NB4 (cell line): Measurements from ENCODE around the gene BAIAP2.

Source experiments
- DNase-seq: peaks from one replicate; pipeline ENCODE4 v3.0.0; 2010; ENCODE audit warnings: low read depth
- H3K4me3 ChIP-seq: one replicate; pipeline ENCODE4 v1.5.1; 2011; ENCODE audit warnings: mild to moderate bottlenecking, low read depth, low read length, moderate library complexity
- MAX ChIP-seq: IDR thresholded peaks from 2 replicates; pipeline ENCODE4 v1.6.1; 2011; ENCODE audit warnings: low read depth, low read length

The BAIAP2 gene

GRCh38 chr17:81166033-81166492 lies 131.1 kb downstream of the BAIAP2 start, which contains the start of gene AATK:
AATK (minus strand) TSS chr17:81166221; CDS start chr17:81165992, 229 bp downstream.
- H3K4me3 ChIP-seq: no peak within 1 kb of the TSS
- DNase-seq: no peak
- TF ChIP-seq MAX: no peak
